ENCODE results near the gene FYN.

Gene FYN

GRCh38 chr6:111747829-111748228 lies 125.4 kb downstream of the FYN start:
- H3K9me3 ChIP-seq (ENCODE audit: control extremely low read depth in 1 of 5, control insufficient read depth in 4 of 5, insufficient read depth in 2 of 5, low read depth in 1 of 5, low read length in 4 of 5), result no peaks in the 10 kb centered on the region
- CTCF ChIA-PET, result interaction anchor here (0.8 to 1.5 kb wide), 4 partner anchors 9 to 37 kb away, joined by 3 to 5 read pairs (median 4); no protein-coding TSS in a partner anchor
- POLR2A ChIA-PET, result no interaction called here

GRCh38 chr6:111747396-111747795 lies 125.9 kb downstream of the FYN start:
- peaks cover 8 to 19% (median 11%) of the 10 kb centered on the region in 4 experiments for H3K4me1 ChIP-seq (ENCODE audit: control extremely low read depth in 1 of 4, control insufficient read depth in 4 of 4, insufficient read depth in 4 of 4, low read length in 3 of 4)
- ChIA-PET CTCF (interaction anchor here (0.8 to 1.5 kb wide), 4 partner anchors 8 to 37 kb away, joined by 3 to 5 read pairs (median 4); no protein-coding TSS in a partner anchor), POLR2A (interaction anchor here (0.6 kb wide), 1 partner anchor 25 kb away, joined by 4 read pairs; no protein-coding TSS in a partner anchor)
- no peak overlapping the region for H3K27ac ChIP-seq (ENCODE audit: insufficient read depth in 1 of 2, low read depth in 1 of 2, low read length in 2 of 2, poor library complexity in 1 of 2, severe bottlenecking in 2 of 2)
- WGBS (ENCODE audit: insufficient coverage), result 93% methylated on average over 6 of the region's 6 CpGs
- no peak for DNase-seq
- no peaks in the 10 kb centered on the region for H3K36me3 ChIP-seq (ENCODE audit: control insufficient read depth in 4 of 4, insufficient read depth in 4 of 4, low read length in 3 of 4)
- no peaks in the 10 kb centered on the region for H3K27me3 ChIP-seq (replicated peaks in 2 of 5; ENCODE audit: control insufficient read depth in 4 of 5, insufficient read depth in 5 of 5, low read length in 4 of 5)
- no peaks in the 10 kb centered on the region for H3K9me3 ChIP-seq (ENCODE audit: control extremely low read depth in 1 of 5, control insufficient read depth in 4 of 5, insufficient read depth in 2 of 5, low read depth in 1 of 5, low read length in 4 of 5)
- no peak overlapping the region for H3K4me3 ChIP-seq (ENCODE audit: control insufficient read depth in 1 of 7, extremely low read depth in 1 of 7, insufficient read depth in 4 of 7, low read depth in 2 of 7, low read length in 6 of 7)

More at GRCh38 chr6:111747829-111748228, 125.4 kb downstream of the FYN start:
- Histone ChIP-seq H3K36me3 (ENCODE audit: control insufficient read depth in 4 of 4, insufficient read depth in 4 of 4, low read length in 3 of 4) (no peaks in the 10 kb centered on the region), H3K4me3 (ENCODE audit: control insufficient read depth in 1 of 7, extremely low read depth in 1 of 7, insufficient read depth in 4 of 7, low read depth in 2 of 7, low read length in 6 of 7) (no peak overlapping the region), H3K4me1 (ENCODE audit: control extremely low read depth in 1 of 4, control insufficient read depth in 4 of 4, insufficient read depth in 4 of 4, low read length in 3 of 4) (peaks cover 8 to 19% (median 11%) of the 10 kb centered on the region in 4 experiments), H3K27me3 (replicated peaks in 2 of 5; ENCODE audit: control insufficient read depth in 4 of 5, insufficient read depth in 5 of 5, low read length in 4 of 5) (no peaks in the 10 kb centered on the region), H3K27ac (ENCODE audit: insufficient read depth in 1 of 2, low read depth in 1 of 2, low read length in 2 of 2, poor library complexity in 1 of 2, severe bottlenecking in 2 of 2) (no peak overlapping the region)
- no CpG with 5 or more reads among the region's 5 CpGs for WGBS (ENCODE audit: insufficient coverage)
- no peak for DNase-seq

GRCh38 chr6:111746983-111747382 lies 126.3 kb downstream of the FYN start:
- POLR2A ChIA-PET, result interaction anchor here (0.6 kb wide), 1 partner anchor 24 kb away, joined by 4 read pairs; no protein-coding TSS in a partner anchor
- CTCF ChIA-PET, result interaction anchor here (1.3 to 1.5 kb wide), 2 partner anchors 11 to 25 kb away, joined by 3 to 5 read pairs; no protein-coding TSS in a partner anchor
- Histone ChIP-seq H3K27me3 (replicated peaks in 2 of 5; ENCODE audit: control insufficient read depth in 4 of 5, insufficient read depth in 5 of 5, low read length in 4 of 5) (no peaks in the 10 kb centered on the region), H3K9me3 (ENCODE audit: control extremely low read depth in 1 of 5, control insufficient read depth in 4 of 5, insufficient read depth in 2 of 5, low read depth in 1 of 5, low read length in 4 of 5) (no peaks in the 10 kb centered on the region), H3K4me3 (ENCODE audit: control insufficient read depth in 1 of 7, extremely low read depth in 1 of 7, insufficient read depth in 4 of 7, low read depth in 2 of 7, low read length in 6 of 7) (no peak overlapping the region), H3K4me1 (ENCODE audit: control extremely low read depth in 1 of 4, control insufficient read depth in 4 of 4, insufficient read depth in 4 of 4, low read length in 3 of 4) (peaks cover 8 to 19% (median 11%) of the 10 kb centered on the region in 4 experiments), H3K36me3 (ENCODE audit: control insufficient read depth in 4 of 4, insufficient read depth in 4 of 4, low read length in 3 of 4) (no peaks in the 10 kb centered on the region), H3K27ac (ENCODE audit: insufficient read depth in 1 of 2, low read depth in 1 of 2, low read length in 2 of 2, poor library complexity in 1 of 2, severe bottlenecking in 2 of 2) (no peak overlapping the region)
- DNase-seq, result no peak

- no peaks in the 10 kb centered on the region for H3K36me3 ChIP-seq (ENCODE audit: control insufficient read depth in 4 of 4, insufficient read depth in 4 of 4, low read length in 3 of 4)
- ChIA-PET POLR2A (no interaction called here), CTCF (interaction anchor here (1.3 kb wide), 1 partner anchor 50 kb away, joined by 3 read pairs; no protein-coding TSS in a partner anchor)
- H3K4me1 ChIP-seq (ENCODE audit: control extremely low read depth in 1 of 4, control insufficient read depth in 4 of 4, insufficient read depth in 4 of 4, low read length in 3 of 4), result peaks cover under 1 to 7% (median 5%) of the 10 kb centered on the region in 4 experiments
- H3K27me3 ChIP-seq (replicated peaks in 2 of 5; ENCODE audit: control insufficient read depth in 4 of 5, insufficient read depth in 5 of 5, low read length in 4 of 5), result no peaks in the 10 kb centered on the region
- no peaks in the 10 kb centered on the region for H3K9me3 ChIP-seq (ENCODE audit: control extremely low read depth in 1 of 5, control insufficient read depth in 4 of 5, insufficient read depth in 2 of 5, low read depth in 1 of 5, low read length in 4 of 5)
- no peak overlapping the region for H3K27ac ChIP-seq (ENCODE audit: insufficient read depth in 1 of 2, low read depth in 1 of 2, low read length in 2 of 2, poor library complexity in 1 of 2, severe bottlenecking in 2 of 2)
- no peak for DNase-seq
- no peak overlapping the region for H3K4me3 ChIP-seq (ENCODE audit: control insufficient read depth in 1 of 7, extremely low read depth in 1 of 7, insufficient read depth in 4 of 7, low read depth in 2 of 7, low read length in 6 of 7)
- 87% methylated on average over 1 of the region's 1 CpG for WGBS (ENCODE audit: insufficient coverage)
These were observed 127.6 kb downstream of the FYN start for GRCh38 chr6:111745636-111746035.

- ChIA-PET POLR2A (no interaction called here), CTCF (interaction anchor here (1.3 kb wide), 1 partner anchor 49 kb away, joined by 3 read pairs; no protein-coding TSS in a partner anchor)
- H3K4me3 ChIP-seq (ENCODE audit: control insufficient read depth in 1 of 7, extremely low read depth in 1 of 7, insufficient read depth in 4 of 7, low read depth in 2 of 7, low read length in 6 of 7), result no peak overlapping the region
- WGBS (ENCODE audit: insufficient coverage), result 100% methylated on average over 3 of the region's 4 CpGs
- no peaks in the 10 kb centered on the region for H3K36me3 ChIP-seq (ENCODE audit: control insufficient read depth in 4 of 4, insufficient read depth in 4 of 4, low read length in 3 of 4)
- no peaks in the 10 kb centered on the region for H3K9me3 ChIP-seq (ENCODE audit: control extremely low read depth in 1 of 5, control insufficient read depth in 4 of 5, insufficient read depth in 2 of 5, low read depth in 1 of 5, low read length in 4 of 5)
- no peaks in the 10 kb centered on the region for H3K27me3 ChIP-seq (replicated peaks in 2 of 5; ENCODE audit: control insufficient read depth in 4 of 5, insufficient read depth in 5 of 5, low read length in 4 of 5)
- no peak overlapping the region for H3K27ac ChIP-seq (ENCODE audit: insufficient read depth in 1 of 2, low read depth in 1 of 2, low read length in 2 of 2, poor library complexity in 1 of 2, severe bottlenecking in 2 of 2)
- DNase-seq, result no peak
- peaks cover 0 to 7% (median 5%) of the 10 kb centered on the region in 4 experiments for H3K4me1 ChIP-seq (ENCODE audit: control extremely low read depth in 1 of 4, control insufficient read depth in 4 of 4, insufficient read depth in 4 of 4, low read length in 3 of 4)
These were observed 128.1 kb downstream of the FYN start for GRCh38 chr6:111745186-111745585.

GRCh38 chr6:111743862-111744692 lies 129.2 kb downstream of the FYN start:
- no peak for DNase-seq
- WGBS (ENCODE audit: insufficient coverage), result 100% methylated on average over 7 of the region's 8 CpGs
- POLR2A ChIA-PET, result no interaction called here

GRCh38 chr6:111743360-111743759 lies 129.9 kb downstream of the FYN start:
- Histone ChIP-seq H3K4me3 (ENCODE audit: control insufficient read depth in 1 of 7, extremely low read depth in 1 of 7, insufficient read depth in 4 of 7, low read depth in 2 of 7, low read length in 6 of 7) (no peak overlapping the region), H3K27ac (ENCODE audit: insufficient read depth in 1 of 2, low read depth in 1 of 2, low read length in 2 of 2, poor library complexity in 1 of 2, severe bottlenecking in 2 of 2) (no peak overlapping the region), H3K9me3 (ENCODE audit: control extremely low read depth in 1 of 5, control insufficient read depth in 4 of 5, insufficient read depth in 2 of 5, low read depth in 1 of 5, low read length in 4 of 5) (no peaks in the 10 kb centered on the region), H3K36me3 (ENCODE audit: control insufficient read depth in 4 of 4, insufficient read depth in 4 of 4, low read length in 3 of 4) (no peaks in the 10 kb centered on the region), H3K4me1 (ENCODE audit: control extremely low read depth in 1 of 4, control insufficient read depth in 4 of 4, insufficient read depth in 4 of 4, low read length in 3 of 4) (peaks cover 0 to 6% (median 4%) of the 10 kb centered on the region in 4 experiments), H3K27me3 (replicated peaks in 2 of 5; ENCODE audit: control insufficient read depth in 4 of 5, insufficient read depth in 5 of 5, low read length in 4 of 5) (no peaks in the 10 kb centered on the region)
- CTCF ChIA-PET, result interaction anchor here (1.1 to 1.2 kb wide), 2 partner anchors 17 to 22 kb away, joined by 3 read pairs; no protein-coding TSS in a partner anchor
- 94% methylated on average over 5 of the region's 5 CpGs for WGBS (ENCODE audit: insufficient coverage)
- no peak for DNase-seq
- POLR2A ChIA-PET, result no interaction called here

More at GRCh38 chr6:111743862-111744692, 129.2 kb downstream of the FYN start:
- no peaks in the 10 kb centered on the region for H3K9me3 ChIP-seq (ENCODE audit: control extremely low read depth in 1 of 5, control insufficient read depth in 4 of 5, insufficient read depth in 2 of 5, low read depth in 1 of 5, low read length in 4 of 5)
- H3K4me3 ChIP-seq (ENCODE audit: control insufficient read depth in 1 of 7, extremely low read depth in 1 of 7, insufficient read depth in 4 of 7, low read depth in 2 of 7, low read length in 6 of 7), result no peak overlapping the region
- H3K27me3 ChIP-seq (replicated peaks in 2 of 5; ENCODE audit: control insufficient read depth in 4 of 5, insufficient read depth in 5 of 5, low read length in 4 of 5), result no peaks in the 10 kb centered on the region
- CTCF ChIA-PET, result interaction anchor here (1.1 to 1.2 kb wide), 2 partner anchors 18 to 22 kb away, joined by 3 read pairs; no protein-coding TSS in a partner anchor
- no peaks in the 10 kb centered on the region for H3K36me3 ChIP-seq (ENCODE audit: control insufficient read depth in 4 of 4, insufficient read depth in 4 of 4, low read length in 3 of 4)
- peaks cover 0 to 7% (median 5%) of the 10 kb centered on the region in 4 experiments for H3K4me1 ChIP-seq (ENCODE audit: control extremely low read depth in 1 of 4, control insufficient read depth in 4 of 4, insufficient read depth in 4 of 4, low read length in 3 of 4)
- H3K27ac ChIP-seq (ENCODE audit: insufficient read depth in 1 of 2, low read depth in 1 of 2, low read length in 2 of 2, poor library complexity in 1 of 2, severe bottlenecking in 2 of 2), result no peak overlapping the region

Data from common myeloid progenitor, CD34-positive (primary cell).